Left lung (tissue), 10 donors: ENCODE data around the gene MPEG1. TPM values are rescaled to one million over a fixed set of nuclear protein-coding genes. Genes with fewer than 3 reads are reported as not detected.

ENCODE experiments used
- ATAC-seq: fragments of 200-7000 bp; cut with Tn5 transposase; one replicate; pipeline ENCODE4 v1.9.1; 2020; ENCODE audit warnings: moderate library complexity
- DNase-seq, 4 donors: peaks; one replicate each; pipeline ENCODE4 v3.0.0-alpha.2; 2013 to 2020
- H3K27ac ChIP-seq, 2 donors: fragments of 200-600 bp; sonication (generic) in 1 of 2; one replicate each; pipeline versions ENCODE4 v1.5.0 to v1.8.0; 2020 to 2021
- H3K27me3 ChIP-seq, 2 donors: fragments of 200-600 bp; sonication (generic) in 1 of 2; one replicate each; pipeline versions ENCODE4 v1.5.0 to v1.8.0; 2020 to 2021
- H3K36me3 ChIP-seq, 2 donors: fragments of 200-600 bp; sonication (generic) in 1 of 2; one replicate each; pipeline versions ENCODE4 v1.5.0 to v1.8.0; 2020 to 2021
- H3K4me1 ChIP-seq, 2 donors: fragments of 200-600 bp; one replicate each; pipeline ENCODE4 v1.8.0; 2021
- H3K4me3 ChIP-seq, 2 donors: fragments of 200-600 bp; sonication (generic) in 1 of 2; one replicate each; pipeline versions ENCODE4 v1.5.0 to v1.8.0; 2020 to 2021; ENCODE audit warnings: mild to moderate bottlenecking in 1 of 2
- H3K9me3 ChIP-seq, 2 donors: fragments of 200-600 bp; sonication (generic) in 1 of 2; one replicate each; pipeline versions ENCODE4 v1.5.0 to v1.8.0; 2020 to 2021
- intact Hi-C, 2 donors: fragments of 100-400 bp; cut with DNase I; formaldehyde crosslinking; loops; one replicate each; pipeline versions ENCODE4 v1.11.2 to v1.14.2; 2022
- polyA plus RNA-seq, 6 donors: library from polyadenylated mRNA; unstranded; fragments of 120-200 nt; gene quantifications; one replicate each; pipeline ENCODE4 v1.2.1, GENCODE V29; 2013; ENCODE audit not compliant: insufficient read length in 6 of 6
- total RNA-seq, 2 donors: library from RNA; stranded (reverse); fragmentation: NEBNext Ultra II Directional; extraction: Animal tissue kit (Norgen Biotek cat#: 25700); gene quantifications; one replicate each; pipeline ENCODE4 v1.2.1, GENCODE V29; 2021
- TF ChIP-seq, protein P1 (sequence below), 2 donors: fragments of 200-600 bp; sonication (generic) in 1 of 2; IDR thresholded peaks; one replicate each; pipeline versions ENCODE4 v1.5.0 to v1.8.0; 2021; ENCODE audit warnings: antibody characterized with exemption in 2 of 2
- donor health status: DM: no; HTN: yes; CAD: no.
- donor health status: DM: no; HTN: no; CAD: no.

Gene MPEG1
- total and polyA plus RNA-seq, 8 donors, result 12.3 to 68.7 (median 15.8) TPM

DNA sequence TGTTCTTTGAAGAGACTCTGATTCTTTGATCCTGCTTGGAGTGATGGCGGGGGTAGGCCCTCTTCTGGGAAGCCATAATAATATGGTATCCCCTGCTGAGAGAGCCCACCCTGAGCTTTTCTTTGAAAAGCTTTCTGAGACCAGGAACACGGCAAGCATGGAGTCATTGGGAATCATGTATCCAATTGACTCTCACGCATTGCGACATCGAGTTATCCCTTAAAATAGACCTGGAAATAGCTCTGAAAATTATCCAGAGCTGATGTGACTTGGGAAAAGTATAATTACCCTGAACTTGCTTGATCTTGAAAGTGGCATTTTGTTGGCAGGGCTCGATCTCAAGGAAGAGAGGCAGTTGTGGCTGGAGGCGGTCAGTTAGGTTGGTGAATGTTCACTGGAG is 36.8 kb upstream of the MPEG1 start:
- H3K9me3 ChIP-seq, result no peaks in the 10 kb centered on the region
- DNase-seq (no peak), ATAC-seq (no peak)
- H3K4me1 ChIP-seq, result peaks cover 0 to 39% of the 10 kb centered on the region in 2 donors
- H3K27ac ChIP-seq, result no peak overlapping the region
- no peak overlapping the region for H3K4me3 ChIP-seq
- no peaks in the 10 kb centered on the region for H3K36me3 ChIP-seq
- H3K27me3 ChIP-seq, result no peaks in the 10 kb centered on the region
- intact Hi-C loops, result no loop called here
- TF ChIP-seq, protein P1, sequence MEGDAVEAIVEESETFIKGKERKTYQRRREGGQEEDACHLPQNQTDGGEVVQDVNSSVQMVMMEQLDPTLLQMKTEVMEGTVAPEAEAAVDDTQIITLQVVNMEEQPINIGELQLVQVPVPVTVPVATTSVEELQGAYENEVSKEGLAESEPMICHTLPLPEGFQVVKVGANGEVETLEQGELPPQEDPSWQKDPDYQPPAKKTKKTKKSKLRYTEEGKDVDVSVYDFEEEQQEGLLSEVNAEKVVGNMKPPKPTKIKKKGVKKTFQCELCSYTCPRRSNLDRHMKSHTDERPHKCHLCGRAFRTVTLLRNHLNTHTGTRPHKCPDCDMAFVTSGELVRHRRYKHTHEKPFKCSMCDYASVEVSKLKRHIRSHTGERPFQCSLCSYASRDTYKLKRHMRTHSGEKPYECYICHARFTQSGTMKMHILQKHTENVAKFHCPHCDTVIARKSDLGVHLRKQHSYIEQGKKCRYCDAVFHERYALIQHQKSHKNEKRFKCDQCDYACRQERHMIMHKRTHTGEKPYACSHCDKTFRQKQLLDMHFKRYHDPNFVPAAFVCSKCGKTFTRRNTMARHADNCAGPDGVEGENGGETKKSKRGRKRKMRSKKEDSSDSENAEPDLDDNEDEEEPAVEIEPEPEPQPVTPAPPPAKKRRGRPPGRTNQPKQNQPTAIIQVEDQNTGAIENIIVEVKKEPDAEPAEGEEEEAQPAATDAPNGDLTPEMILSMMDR (IDR thresholded peaks at IDR 0.05), result no peak

DNA sequence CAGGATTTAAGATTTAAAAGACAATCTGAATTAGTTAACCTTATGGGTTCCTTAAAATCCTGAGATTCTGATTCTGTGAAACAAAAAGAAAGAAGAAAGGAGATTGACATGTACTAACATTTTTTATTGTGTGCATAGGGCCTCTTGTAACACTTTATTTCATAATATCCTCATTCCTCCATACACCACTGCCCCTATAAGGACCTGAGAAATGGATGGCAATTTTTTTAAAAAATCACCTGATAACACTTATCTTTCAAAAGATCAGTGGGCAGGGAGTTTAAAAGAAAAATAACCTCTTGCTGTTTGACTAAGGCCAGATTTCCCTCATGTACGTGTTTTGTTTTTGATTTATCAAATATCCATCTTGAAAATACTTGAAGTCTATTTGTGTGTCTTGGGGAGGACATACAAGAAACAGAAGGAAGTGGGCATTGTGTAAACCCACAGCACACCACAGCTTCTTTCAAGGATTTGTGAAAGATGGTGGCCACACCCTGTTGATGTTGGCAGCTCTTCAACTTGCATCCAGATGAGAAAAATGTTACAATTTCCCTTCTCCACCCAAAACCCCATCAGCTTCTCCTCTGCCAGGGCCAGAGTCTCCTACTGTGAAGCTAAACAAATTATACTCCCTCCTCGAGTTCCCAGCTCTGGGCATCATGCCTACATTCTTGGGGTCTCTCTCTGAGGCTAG is 35.0 kb upstream of the MPEG1 start:
- no peaks in the 10 kb centered on the region for H3K9me3 ChIP-seq
- H3K4me1 ChIP-seq, result peaks cover 0 to 33% of the 10 kb centered on the region in 2 donors
- H3K4me3 ChIP-seq, result no peak overlapping the region
- DNase-seq (peak in 1 of 4 donors; percentile 57), ATAC-seq (peak; percentile 64)
- H3K27ac ChIP-seq, result peak overlapping the region in 1 of 2 donors; percentile 81
- intact Hi-C loops, result no loop called here
- TF ChIP-seq, protein P1 (IDR thresholded peaks at IDR 0.05), result no peak
- no peaks in the 10 kb centered on the region for H3K27me3 ChIP-seq
- H3K36me3 ChIP-seq, result no peaks in the 10 kb centered on the region

DNA sequence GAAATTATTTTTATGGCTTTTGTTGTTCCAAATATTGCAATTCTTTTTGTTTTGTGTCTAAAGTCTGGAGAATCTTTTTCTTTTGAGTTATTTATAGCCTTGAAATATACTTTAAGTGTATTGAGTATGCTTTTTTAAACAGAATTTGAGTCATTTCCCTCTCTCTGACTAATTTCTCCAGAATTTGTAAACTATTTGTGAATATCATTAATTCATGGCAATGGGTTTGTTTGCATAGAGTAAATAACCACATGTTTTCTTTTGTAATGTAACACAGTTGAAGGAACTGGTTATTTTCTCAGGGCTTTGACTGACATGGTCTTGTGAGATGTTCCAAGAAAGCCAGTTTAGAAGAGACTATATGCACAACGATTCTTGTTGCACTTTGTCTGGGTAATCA is 30.9 kb upstream of the MPEG1 start:
- H3K4me3 ChIP-seq, result no peak overlapping the region
- no peaks in the 10 kb centered on the region for H3K36me3 ChIP-seq
- peaks cover 0 to 28% of the 10 kb centered on the region in 2 donors for H3K4me1 ChIP-seq
- no peaks in the 10 kb centered on the region for H3K27me3 ChIP-seq
- ATAC-seq, result no peak
- TF ChIP-seq, protein P1 (IDR thresholded peaks at IDR 0.05), result no peak
- intact Hi-C loops, result no loop called here
- no peak for DNase-seq
- H3K9me3 ChIP-seq, result peaks cover 0 to 12% of the 10 kb centered on the region in 2 donors
- no peak overlapping the region for H3K27ac ChIP-seq

DNA sequence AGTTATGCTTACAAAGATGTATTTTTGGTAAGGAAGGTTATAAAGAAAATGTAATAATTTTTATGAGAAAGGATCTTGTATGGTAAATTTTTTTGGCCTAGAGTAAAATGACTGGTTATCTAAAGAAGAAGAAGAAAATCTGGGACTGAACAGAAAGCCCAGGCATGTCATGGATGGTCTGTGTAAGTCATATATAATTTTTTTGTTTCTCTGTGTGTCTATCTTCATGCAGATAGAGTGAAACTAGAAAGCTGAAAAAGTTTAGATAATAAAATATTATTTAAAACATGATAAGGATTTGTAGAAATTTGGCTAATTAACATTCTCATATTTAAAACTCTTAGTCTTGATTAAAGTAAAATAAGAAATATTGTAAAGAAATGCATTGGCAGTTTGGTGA is 27.6 kb upstream of the MPEG1 start:
- intact Hi-C loops, result no loop called here
- Histone ChIP-seq H3K9me3 (peaks cover 0 to 12% of the 10 kb centered on the region in 2 donors), H3K4me1 (no peaks in the 10 kb centered on the region), H3K27ac (no peak overlapping the region), H3K36me3 (no peaks in the 10 kb centered on the region), H3K27me3 (no peaks in the 10 kb centered on the region), H3K4me3 (no peak overlapping the region)
- TF ChIP-seq, protein P1 (IDR thresholded peaks at IDR 0.05), result no peak
- no peak for DNase-seq
- no peak for ATAC-seq

DNA sequence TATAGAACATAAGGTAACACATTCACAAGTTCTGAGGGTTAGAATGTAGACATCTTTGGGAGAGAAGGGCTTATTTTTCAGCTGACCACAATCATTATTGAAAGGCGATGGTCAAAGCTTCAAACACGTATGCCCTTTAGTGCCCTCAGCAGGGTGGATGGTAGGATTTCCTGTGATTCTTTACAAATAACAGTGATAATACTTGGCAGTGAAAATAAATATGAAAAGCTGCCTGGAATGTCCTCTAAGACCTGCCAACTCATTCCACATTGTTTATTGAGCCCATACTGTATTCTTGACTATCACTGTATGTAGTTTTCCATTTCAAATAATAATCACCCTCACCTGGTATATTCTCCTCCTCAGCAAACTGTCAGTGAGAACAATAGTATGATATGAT is 13.7 kb upstream of the MPEG1 start:
- intact Hi-C loops, result no loop called here
- no peak overlapping the region for H3K4me3 ChIP-seq
- DNase-seq (no peak), ATAC-seq (no peak)
- no peaks in the 10 kb centered on the region for H3K27me3 ChIP-seq
- no peaks in the 10 kb centered on the region for H3K36me3 ChIP-seq
- TF ChIP-seq, protein P1 (IDR thresholded peaks at IDR 0.05), result no peak
- peaks cover 0 to 4% of the 10 kb centered on the region in 2 donors for H3K9me3 ChIP-seq
- peaks cover 0 to 49% of the 10 kb centered on the region in 2 donors for H3K4me1 ChIP-seq
- H3K27ac ChIP-seq, result no peak overlapping the region
